HG02642 (cell line): Measurements from ENCODE around the gene SART1.
A peak's percentile ranks its signal among the peaks of the same experiment; 100 is the strongest.
"Not testable (repeated sequence)": the region's sequence is repeated elsewhere in the genome, so short reads cannot be mapped to it uniquely, and the experiment has no call there.

Source experiments
- ATAC-seq: cut with Tn5 transposase; IDR thresholded peaks from one replicate; pipeline ENCODE4 v1.9.1; 2021; ENCODE audit warnings: mild to moderate bottlenecking; ENCODE audit not compliant: unreplicated experiment, poor library complexity

SART1 gene

DNA sequence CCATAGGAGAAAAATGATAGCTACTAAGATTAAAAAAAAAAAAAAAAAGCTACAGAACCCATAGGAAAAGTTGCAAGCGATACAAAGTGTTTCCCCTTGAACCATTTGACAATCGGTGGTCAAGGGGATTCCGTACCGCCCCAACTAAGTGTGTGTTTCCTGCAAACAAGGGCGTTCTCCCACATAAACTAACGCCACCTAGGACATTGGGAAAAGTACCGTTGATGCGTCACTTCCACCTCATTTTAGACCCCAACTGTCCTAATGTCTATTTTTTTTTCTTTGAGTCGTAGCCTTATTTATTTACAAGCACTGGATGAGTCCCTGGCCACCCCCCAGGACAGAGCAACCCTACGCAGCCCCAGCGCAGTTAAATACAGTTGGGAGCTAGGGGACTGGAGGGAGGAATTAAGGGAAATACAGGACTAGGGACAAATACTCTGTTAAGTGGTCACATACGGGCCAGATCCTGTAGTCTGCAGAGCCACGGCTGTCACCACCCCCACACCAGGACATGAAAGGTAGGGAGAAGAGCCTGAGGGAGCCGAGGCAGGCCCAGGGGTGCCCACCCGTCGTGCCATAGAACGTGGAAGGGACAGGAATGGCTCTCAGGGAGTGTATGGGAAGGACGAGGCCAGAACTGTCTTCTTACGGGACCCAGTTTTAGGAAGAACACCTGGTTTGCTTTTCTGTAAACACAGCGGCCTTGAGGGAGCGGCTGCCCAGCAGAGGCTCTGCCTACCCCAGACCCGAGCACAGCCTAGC, 21.5 kb downstream of the SART1 start:
- no peak for ATAC-seq

GRCh38 chr11:65983589-65983987, 22.1 kb downstream of the SART1 start:
- no peak for ATAC-seq

GRCh38 chr11:65987336-65987735, 25.8 kb downstream of the SART1 start:
- ATAC-seq = no peak

DNA sequence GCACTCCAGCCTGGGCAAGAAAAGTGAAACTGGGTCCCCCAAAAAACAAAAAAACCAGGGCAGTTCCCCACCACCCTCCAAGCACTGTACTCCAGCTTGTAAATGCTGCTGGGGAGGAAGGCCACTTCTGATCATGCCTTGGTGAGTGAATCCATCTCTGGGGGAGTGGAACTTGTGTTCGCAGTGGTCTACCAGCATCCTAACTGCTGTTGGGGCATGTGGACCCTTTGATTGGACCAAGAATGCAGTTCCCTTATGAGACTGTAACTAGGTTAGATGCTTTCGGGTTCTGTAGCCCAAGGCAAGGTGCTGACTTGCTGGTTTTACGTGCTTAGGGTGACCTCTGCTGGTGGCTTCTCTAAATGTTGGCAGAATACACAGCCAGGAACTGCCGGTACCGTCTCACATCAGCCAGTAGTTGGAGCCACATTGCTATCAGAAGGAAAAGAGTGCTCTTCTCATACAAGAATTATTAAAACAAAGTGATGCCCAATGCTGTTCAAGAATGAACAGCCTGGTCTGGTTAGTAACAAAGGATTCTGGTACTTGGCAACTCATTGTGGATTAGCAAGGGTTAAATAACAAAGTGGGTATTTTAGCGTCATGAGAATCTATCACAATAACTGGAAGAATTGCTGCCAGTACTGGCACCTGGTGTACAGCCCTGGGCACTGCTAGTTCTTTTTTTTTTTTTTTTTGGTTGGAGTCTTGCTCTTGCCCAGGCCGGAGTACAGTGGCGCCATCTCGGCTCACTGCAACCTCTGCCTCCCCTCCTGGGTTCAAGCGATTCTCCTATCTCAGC, 27.5 kb downstream of the SART1 start:
- peak; percentile 90 for ATAC-seq

DNA sequence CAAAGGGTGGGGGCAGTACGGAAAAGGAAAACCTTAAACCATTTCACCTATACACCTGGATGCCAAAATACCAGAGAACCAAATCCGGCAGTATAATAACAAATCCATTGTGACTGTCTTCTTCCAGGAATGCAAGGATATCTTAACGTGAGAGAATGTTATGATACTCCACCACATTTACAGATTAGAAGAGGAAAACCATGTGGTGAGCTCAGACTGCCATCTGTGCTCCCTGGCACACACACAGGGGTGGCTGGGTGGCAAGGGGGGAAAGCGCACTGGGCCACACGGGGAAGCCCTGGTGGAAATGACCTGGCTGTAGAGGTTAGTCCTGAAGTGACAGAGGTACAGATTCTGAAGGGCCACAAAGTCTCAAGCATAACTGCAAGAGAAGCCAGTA, 30.5 kb downstream of the SART1 start:
- ATAC-seq = no peak

GRCh38 chr11:65997286-65997685, 35.8 kb downstream of the SART1 start:
- no peak for ATAC-seq

GRCh38 chr11:66001942-66002647, 40.6 kb downstream of the SART1 start, which contains the start of the genes BANF1 and EIF1AD:
Gene BANF1 (plus strand): TSS chr11:66002503. CDS start chr11:66003251, 748 bp downstream.
Gene EIF1AD (minus strand): TSS chr11:66002157. CDS start chr11:66000389, 1,768 bp downstream.
- peak; percentile 83 for ATAC-seq

DNA sequence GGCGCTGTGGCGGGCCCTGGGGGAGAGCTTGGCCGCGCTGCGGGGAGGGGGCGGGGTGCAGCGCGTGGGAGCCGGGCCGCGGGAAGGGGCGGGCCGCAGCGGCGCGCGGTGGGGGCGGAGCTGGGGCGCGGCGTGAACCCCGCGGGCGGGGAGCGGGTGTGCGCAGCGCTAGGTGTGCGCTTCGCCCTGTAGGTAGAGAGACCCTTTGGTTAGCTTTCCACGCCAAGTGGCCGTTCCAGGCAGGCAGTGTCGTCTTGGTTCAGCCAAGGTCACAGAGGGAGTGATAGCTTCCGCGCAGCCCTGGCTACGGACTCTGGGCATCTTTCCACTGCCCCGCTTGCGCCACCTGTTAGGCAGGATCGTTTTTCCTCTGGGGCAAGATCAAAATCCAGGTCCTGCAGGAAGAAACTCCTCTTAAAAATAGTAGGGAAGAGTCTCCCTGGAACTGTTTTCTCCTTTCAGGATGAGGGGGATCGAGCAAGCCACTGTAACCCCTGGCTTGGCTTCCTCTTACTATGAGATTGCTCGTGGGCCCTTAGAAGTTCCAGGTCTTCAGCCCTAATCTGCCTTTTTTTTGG, 41.2 kb downstream of the SART1 start:
- peak; percentile 56 for ATAC-seq

GRCh38 chr11:66003291-66003690, 41.8 kb downstream of the SART1 start:
- no peak for ATAC-seq

GRCh38 chr11:66004186-66004585, 42.7 kb downstream of the SART1 start:
- ATAC-seq = no peak

DNA sequence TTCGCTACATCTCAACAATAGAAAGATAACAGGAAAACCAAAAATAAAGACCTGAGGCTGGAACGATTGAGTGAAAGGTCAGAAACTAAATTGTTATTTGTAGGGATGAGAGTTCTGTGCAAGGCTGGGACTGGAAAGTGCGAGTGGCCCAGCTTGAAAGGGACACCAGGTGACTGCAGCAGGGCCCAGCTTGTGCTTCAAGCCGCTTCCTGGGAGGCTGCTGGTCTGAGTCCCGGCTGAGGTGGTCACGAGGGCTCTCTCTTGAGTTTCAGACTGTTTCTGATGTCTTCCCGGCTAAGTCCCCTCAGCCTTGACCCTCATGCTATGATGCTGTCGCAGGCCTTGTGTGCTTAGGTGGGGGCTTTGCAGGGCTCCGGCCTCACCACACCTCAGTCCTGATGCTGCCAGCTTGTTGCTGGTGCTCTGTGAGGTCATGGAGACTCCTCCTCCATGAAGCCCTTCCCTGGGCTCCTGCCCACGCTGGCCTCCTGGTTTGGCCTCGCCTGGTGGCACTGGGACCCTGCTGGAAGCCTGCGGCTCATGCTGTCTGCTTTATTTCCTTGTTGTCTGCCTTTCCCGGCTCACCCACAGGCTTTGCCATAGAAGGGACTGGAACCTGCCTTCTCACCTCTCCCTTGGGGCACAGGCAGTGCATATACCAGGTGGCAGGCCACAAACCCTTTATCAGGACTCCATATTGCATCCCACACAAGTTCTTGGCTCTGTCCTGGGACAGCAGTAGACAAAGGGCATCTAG, 44.8 kb downstream of the SART1 start:
- ATAC-seq = no peak

GRCh38 chr11:66006891-66007176, 45.3 kb downstream of the SART1 start:
- no peak for ATAC-seq

DNA sequence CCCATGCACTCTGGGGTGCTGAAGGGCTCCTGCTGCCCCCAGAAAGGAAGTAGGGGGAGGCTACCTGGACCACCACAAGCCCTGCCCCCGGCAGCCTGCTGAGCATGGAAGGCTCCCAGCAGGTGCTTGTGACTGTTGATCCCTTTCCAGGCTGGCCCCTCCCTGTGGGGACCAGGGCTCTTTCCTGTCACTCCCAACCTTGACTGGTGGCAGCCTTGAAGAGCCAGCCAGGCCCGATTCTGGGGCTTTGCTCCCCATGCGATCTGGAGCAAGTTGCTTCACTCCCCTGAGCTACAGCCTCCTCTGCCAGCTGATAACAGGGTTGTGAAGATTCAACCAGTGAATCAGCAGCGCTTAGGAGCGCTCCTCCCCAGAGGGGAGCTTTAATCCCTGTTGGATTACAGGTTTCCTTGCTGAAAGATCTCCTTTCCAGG, 45.7 kb downstream of the SART1 start:
- no peak for ATAC-seq

GRCh38 chr11:66008095-66008467, 46.5 kb downstream of the SART1 start:
- no peak for ATAC-seq

GRCh38 chr11:66008468-66009101, 47.1 kb downstream of the SART1 start:
- ATAC-seq = no peak

GRCh38 chr11:66010036-66010435, 48.5 kb downstream of the SART1 start:
- not testable (repeated sequence) for ATAC-seq

DNA sequence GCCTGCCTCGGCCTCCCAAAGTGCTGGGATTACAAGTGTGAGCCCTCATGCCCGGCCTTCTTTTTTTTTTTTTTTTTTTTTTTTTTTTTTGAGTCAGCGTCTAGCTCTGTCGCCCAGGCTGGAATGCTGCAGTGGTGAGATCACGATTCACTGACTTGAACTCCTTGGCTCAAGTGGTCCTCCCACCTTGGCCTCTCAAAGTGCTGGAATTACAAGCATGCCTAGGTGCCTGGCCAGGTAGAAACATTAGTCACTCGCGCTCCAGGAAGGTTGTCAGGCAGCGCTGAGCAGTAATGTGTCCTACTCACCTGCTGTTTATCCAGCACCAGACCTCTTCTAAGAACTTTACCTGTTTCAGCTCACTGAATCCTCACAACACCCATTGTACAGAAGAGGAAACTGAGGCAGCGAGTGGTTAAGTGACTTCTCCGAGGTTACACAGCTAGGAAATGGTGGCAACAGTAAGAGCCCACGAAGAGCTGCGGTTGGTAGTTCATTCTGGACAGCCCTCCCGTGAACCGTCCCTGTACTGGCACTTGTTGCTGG, 49.8 kb downstream of the SART1 start:
- ATAC-seq = no peak

- ATAC-seq = no peak
Observed at GRCh38 chr11:66011785-66012303, 50.3 kb downstream of the SART1 start, which contains the start of gene CST6. Gene CST6 (plus strand): TSS chr11:66012008. CDS start chr11:66012045, 37 bp downstream.
